ENCODE results near the gene PRKCE. TPM values are rescaled to one million over a fixed set of nuclear protein-coding genes. Genes with fewer than 3 reads are reported as not detected.

The PRKCE gene
- total and polyA plus RNA-seq, 4 donors: 2.5 to 38.6 (median 5.8) TPM

DNA sequence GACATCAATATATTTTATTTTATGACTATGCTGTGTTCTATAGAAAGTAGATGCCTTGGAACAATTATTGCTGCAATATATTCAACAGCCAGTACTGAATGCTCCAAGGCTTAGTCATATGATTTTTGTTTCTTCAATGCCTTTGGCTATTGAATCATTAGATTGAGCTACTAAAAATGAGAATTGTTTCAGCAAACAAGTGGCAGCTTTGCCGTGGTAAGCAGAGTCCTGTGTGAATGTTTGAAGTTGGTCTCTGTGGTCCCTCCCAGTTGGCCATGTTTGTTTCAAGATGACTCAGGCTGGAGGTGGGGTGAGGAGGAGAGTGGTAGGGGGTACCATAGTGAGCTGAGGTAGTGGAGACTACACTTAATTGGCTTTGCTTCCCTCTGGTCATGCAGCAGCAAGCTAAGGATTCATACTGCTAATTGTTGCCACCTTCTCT, 447.2 kb downstream of the PRKCE start:
- Histone ChIP-seq H3K27me3 (ENCODE audit: control insufficient read depth in 4 of 4, insufficient read depth in 4 of 4, low read length in 3 of 4) (no peaks in the 10 kb centered on the region), H3K9ac (ENCODE audit: low read depth in 1 of 2, low read length in 2 of 2) (no peak overlapping the region), H3K27ac (ENCODE audit: low read depth in 1 of 2, low read length in 2 of 2) (peak overlapping the region in 1 of 2 donors; percentile 77), H3K4me1 (ENCODE audit: control insufficient read depth in 4 of 4, insufficient read depth in 4 of 4, low read length in 3 of 4) (peaks cover 0 to 2% (median 0%) of the 10 kb centered on the region in 4 donors), H3K9me3 (ENCODE audit: control insufficient read depth in 4 of 4, low read length in 3 of 4) (no peaks in the 10 kb centered on the region), H3K36me3 (ENCODE audit: control insufficient read depth in 4 of 4, insufficient read depth in 3 of 4, low read depth in 1 of 4, low read length in 3 of 4) (peaks cover 0 to 5% (median 3%) of the 10 kb centered on the region in 4 donors), H3K4me3 (ENCODE audit: low read depth in 1 of 3, low read length in 3 of 3) (no peak overlapping the region)
- TF ChIP-seq, protein P1, sequence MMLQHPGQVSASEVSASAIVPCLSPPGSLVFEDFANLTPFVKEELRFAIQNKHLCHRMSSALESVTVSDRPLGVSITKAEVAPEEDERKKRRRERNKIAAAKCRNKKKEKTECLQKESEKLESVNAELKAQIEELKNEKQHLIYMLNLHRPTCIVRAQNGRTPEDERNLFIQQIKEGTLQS (IDR thresholded peaks at IDR 0.05): no peak
- TF ChIP-seq RXRA (IDR thresholded peaks at IDR 0.05): no peak
- TF ChIP-seq, protein P2, sequence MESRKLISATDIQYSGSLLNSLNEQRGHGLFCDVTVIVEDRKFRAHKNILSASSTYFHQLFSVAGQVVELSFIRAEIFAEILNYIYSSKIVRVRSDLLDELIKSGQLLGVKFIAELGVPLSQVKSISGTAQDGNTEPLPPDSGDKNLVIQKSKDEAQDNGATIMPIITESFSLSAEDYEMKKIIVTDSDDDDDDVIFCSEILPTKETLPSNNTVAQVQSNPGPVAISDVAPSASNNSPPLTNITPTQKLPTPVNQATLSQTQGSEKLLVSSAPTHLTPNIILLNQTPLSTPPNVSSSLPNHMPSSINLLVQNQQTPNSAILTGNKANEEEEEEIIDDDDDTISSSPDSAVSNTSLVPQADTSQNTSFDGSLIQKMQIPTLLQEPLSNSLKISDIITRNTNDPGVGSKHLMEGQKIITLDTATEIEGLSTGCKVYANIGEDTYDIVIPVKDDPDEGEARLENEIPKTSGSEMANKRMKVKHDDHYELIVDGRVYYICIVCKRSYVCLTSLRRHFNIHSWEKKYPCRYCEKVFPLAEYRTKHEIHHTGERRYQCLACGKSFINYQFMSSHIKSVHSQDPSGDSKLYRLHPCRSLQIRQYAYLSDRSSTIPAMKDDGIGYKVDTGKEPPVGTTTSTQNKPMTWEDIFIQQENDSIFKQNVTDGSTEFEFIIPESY (IDR thresholded peaks at IDR 0.05): no peak
- no peak for TF ChIP-seq YY1 (IDR thresholded peaks at IDR 0.05)
- TF ChIP-seq, protein P3, sequence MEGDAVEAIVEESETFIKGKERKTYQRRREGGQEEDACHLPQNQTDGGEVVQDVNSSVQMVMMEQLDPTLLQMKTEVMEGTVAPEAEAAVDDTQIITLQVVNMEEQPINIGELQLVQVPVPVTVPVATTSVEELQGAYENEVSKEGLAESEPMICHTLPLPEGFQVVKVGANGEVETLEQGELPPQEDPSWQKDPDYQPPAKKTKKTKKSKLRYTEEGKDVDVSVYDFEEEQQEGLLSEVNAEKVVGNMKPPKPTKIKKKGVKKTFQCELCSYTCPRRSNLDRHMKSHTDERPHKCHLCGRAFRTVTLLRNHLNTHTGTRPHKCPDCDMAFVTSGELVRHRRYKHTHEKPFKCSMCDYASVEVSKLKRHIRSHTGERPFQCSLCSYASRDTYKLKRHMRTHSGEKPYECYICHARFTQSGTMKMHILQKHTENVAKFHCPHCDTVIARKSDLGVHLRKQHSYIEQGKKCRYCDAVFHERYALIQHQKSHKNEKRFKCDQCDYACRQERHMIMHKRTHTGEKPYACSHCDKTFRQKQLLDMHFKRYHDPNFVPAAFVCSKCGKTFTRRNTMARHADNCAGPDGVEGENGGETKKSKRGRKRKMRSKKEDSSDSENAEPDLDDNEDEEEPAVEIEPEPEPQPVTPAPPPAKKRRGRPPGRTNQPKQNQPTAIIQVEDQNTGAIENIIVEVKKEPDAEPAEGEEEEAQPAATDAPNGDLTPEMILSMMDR (IDR thresholded peaks at IDR 0.05; ENCODE audit: low read depth, low read length, missing input control): no peak
- TF ChIP-seq HNF4A (conservative IDR thresholded peaks at IDR 0.05): no peak
- TF ChIP-seq, protein P4, sequence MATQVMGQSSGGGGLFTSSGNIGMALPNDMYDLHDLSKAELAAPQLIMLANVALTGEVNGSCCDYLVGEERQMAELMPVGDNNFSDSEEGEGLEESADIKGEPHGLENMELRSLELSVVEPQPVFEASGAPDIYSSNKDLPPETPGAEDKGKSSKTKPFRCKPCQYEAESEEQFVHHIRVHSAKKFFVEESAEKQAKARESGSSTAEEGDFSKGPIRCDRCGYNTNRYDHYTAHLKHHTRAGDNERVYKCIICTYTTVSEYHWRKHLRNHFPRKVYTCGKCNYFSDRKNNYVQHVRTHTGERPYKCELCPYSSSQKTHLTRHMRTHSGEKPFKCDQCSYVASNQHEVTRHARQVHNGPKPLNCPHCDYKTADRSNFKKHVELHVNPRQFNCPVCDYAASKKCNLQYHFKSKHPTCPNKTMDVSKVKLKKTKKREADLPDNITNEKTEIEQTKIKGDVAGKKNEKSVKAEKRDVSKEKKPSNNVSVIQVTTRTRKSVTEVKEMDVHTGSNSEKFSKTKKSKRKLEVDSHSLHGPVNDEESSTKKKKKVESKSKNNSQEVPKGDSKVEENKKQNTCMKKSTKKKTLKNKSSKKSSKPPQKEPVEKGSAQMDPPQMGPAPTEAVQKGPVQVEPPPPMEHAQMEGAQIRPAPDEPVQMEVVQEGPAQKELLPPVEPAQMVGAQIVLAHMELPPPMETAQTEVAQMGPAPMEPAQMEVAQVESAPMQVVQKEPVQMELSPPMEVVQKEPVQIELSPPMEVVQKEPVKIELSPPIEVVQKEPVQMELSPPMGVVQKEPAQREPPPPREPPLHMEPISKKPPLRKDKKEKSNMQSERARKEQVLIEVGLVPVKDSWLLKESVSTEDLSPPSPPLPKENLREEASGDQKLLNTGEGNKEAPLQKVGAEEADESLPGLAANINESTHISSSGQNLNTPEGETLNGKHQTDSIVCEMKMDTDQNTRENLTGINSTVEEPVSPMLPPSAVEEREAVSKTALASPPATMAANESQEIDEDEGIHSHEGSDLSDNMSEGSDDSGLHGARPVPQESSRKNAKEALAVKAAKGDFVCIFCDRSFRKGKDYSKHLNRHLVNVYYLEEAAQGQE (IDR thresholded peaks at IDR 0.05): no peak
- no peak for TF ChIP-seq EGR1 (IDR thresholded peaks at IDR 0.05; ENCODE audit: low read depth in 2 of 2)
- no peak for TF ChIP-seq HNF4G (IDR thresholded peaks at IDR 0.05)
- 66% methylated on average over 1 of the region's 1 CpG for WGBS
- no peak for DNase-seq (ENCODE audit: low spot score)

DNA sequence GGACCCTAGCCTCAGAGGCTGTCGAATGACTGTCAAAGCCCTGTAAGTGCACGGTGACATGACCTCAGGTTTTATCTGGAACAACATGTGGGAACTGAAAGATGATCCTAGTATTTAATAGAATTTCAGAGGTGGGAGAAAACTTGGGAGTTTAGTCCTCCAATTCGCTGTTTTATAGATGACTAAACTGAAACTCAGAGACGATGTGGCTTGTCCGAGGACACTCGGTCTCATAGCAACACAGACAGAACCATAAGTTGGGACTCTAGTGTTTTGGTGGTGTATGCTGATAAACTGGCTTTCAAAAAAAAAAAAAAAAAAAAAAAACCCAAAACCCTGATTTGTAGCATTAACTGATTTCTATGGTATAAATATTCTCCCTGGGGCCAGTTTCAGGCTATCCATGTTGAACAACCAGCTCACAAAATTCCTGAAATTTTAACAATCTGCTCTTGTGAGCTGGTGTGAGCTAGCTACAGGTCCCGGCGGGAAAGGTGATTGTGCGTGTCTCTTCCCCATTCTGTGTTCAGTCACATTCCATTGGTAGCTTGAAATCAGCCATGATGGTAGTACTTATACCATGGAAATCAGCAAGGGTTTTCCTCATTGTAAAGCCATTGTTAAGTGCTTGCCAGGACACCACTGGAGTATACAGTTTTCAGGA, 450.2 kb downstream of the PRKCE start:
- H3K36me3 ChIP-seq (ENCODE audit: control insufficient read depth in 4 of 4, insufficient read depth in 3 of 4, low read depth in 1 of 4, low read length in 3 of 4): peaks cover 0 to 9% (median 5%) of the 10 kb centered on the region in 4 donors
- DNase-seq (ENCODE audit: low spot score): no peak
- WGBS: 96% methylated on average over 9 of the region's 9 CpGs
- TF ChIP-seq, protein P1 (IDR thresholded peaks at IDR 0.05): no peak
- TF ChIP-seq EGR1 (IDR thresholded peaks at IDR 0.05; ENCODE audit: low read depth in 2 of 2) (no peak), YY1 (IDR thresholded peaks at IDR 0.05) (no peak), GABPA (IDR thresholded peaks at IDR 0.05 in 1 of 2, conservative IDR thresholded peaks at IDR 0.05 in 1 of 2) (no peak), RAD21 (IDR thresholded peaks at IDR 0.05) (no peak), TAF1 (conservative IDR thresholded peaks at IDR 0.05) (no peak), JUND (IDR thresholded peaks at IDR 0.05) (no peak), FOXA1 (IDR thresholded peaks at IDR 0.05) (no peak), HNF4A (conservative IDR thresholded peaks at IDR 0.05) (no peak), RXRA (IDR thresholded peaks at IDR 0.05) (no peak), NR2F2 (IDR thresholded peaks at IDR 0.05) (no peak), SP1 (IDR thresholded peaks at IDR 0.05) (no peak)
- TF ChIP-seq, protein P4 (IDR thresholded peaks at IDR 0.05): no peak
- TF ChIP-seq, protein P3 (IDR thresholded peaks at IDR 0.05; ENCODE audit: low read depth, low read length, missing input control): no peak

More for the DNA sequence above, 450.2 kb downstream of the PRKCE start:
- H3K4me1 ChIP-seq (ENCODE audit: control insufficient read depth in 4 of 4, insufficient read depth in 4 of 4, low read length in 3 of 4): peaks cover 0 to 2% (median 0%) of the 10 kb centered on the region in 4 donors
- no peak overlapping the region for H3K9ac ChIP-seq (ENCODE audit: low read depth in 1 of 2, low read length in 2 of 2)
- H3K4me3 ChIP-seq (ENCODE audit: low read depth in 1 of 3, low read length in 3 of 3): no peak overlapping the region
- no peaks in the 10 kb centered on the region for H3K27me3 ChIP-seq (ENCODE audit: control insufficient read depth in 4 of 4, insufficient read depth in 4 of 4, low read length in 3 of 4)
- peaks cover 0 to 2% (median 0%) of the 10 kb centered on the region in 4 donors for H3K9me3 ChIP-seq (ENCODE audit: control insufficient read depth in 4 of 4, low read length in 3 of 4)
- peak overlapping the region in 1 of 2 donors; percentile 16 for H3K27ac ChIP-seq (ENCODE audit: low read depth in 1 of 2, low read length in 2 of 2)

Measured in liver (tissue), 9 donors.